Esophagus (tissue), 2 donors: ENCODE results near the gene GPR157. TPM values are rescaled to one million over a fixed set of nuclear protein-coding genes. Genes with fewer than 3 reads are reported as not detected.
"Not testable (repeated sequence)": the region's sequence is repeated elsewhere in the genome, so short reads cannot be mapped to it uniquely, and the experiment has no call there.

Experiments used
- H3K27ac ChIP-seq, 2 donors: one replicate each; pipeline ENCODE4 v1.5.1; 2013; ENCODE audit warnings: low read depth in 2 of 2, mild to moderate bottlenecking in 2 of 2, inconsistent platforms in 1 of 2, low read length in 1 of 2, moderate library complexity in 1 of 2
- H3K27me3 ChIP-seq, 2 donors: one replicate each; pipeline ENCODE4 v1.6.1; 2013; ENCODE audit warnings: low read length in 2 of 2, control low read depth in 1 of 2, mild to moderate bottlenecking in 1 of 2; ENCODE audit not compliant: insufficient read depth in 2 of 2, control insufficient read depth in 1 of 2
- H3K36me3 ChIP-seq, 2 donors: one replicate each; pipeline ENCODE4 v1.6.1; 2013; ENCODE audit warnings: low read length in 1 of 2; ENCODE audit not compliant: control insufficient read depth in 2 of 2, insufficient read depth in 2 of 2
- H3K4me1 ChIP-seq, 2 donors: one replicate each; pipeline ENCODE4 v1.6.1; 2013; ENCODE audit warnings: low read length in 1 of 2; ENCODE audit not compliant: control insufficient read depth in 2 of 2, insufficient read depth in 2 of 2
- H3K4me3 ChIP-seq, 2 donors: one replicate each; pipeline ENCODE4 v1.5.1; 2013; ENCODE audit warnings: low read length in 2 of 2, mild to moderate bottlenecking in 2 of 2, low read depth in 1 of 2, moderate library complexity in 1 of 2
- H3K9me3 ChIP-seq, 2 donors: one replicate each; pipeline ENCODE4 v1.6.1; 2013; ENCODE audit warnings: mild to moderate bottlenecking in 2 of 2, low read depth in 1 of 2, low read length in 1 of 2, moderate library complexity in 1 of 2; ENCODE audit not compliant: control insufficient read depth in 2 of 2, insufficient read depth in 1 of 2
- WGBS, 2 donors: extraction: QIAGEN DNeasy Blood & Tissue Kit; methylation state at CpG; one replicate each; pipeline ENCODE4 v1.1.7; 2013; 5-methylcytosine and 5-hydroxymethylcytosine counted together
- polyA plus RNA-seq, 2 donors: library from polyadenylated mRNA; stranded (reverse); fragments of 200-250 nt; gene quantifications; one replicate each; pipeline ENCODE4 v1.2.3, GENCODE V29; 2013
- donor health status: healthy with polysubstance abuse.
- donor health status: Bipolar disorder and iron deficiency.

The GPR157 gene
- polyA plus RNA-seq, 2 donors = 15.7 to 15.9 TPM

DNA sequence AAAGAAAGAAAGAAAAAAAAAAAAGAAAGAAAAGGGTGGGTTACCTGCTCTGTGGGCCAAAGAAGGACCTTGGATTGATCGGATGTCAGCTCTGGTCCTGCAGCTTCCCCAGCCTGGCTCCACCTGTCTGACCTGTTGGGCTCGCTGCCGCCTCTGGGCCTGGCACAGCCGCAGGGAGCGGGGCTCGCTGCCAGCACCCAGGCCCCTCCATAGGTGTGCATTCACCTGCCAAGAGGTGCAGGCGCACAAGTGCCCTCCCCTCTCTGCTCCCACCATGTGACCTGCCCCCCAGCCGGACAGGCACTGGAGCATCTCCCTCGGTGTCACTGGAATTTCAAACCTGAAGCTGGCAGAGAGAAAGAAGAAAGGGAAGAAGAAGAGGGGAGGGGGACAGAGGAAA is 33.1 kb upstream of the GPR157 start:
- Histone ChIP-seq H3K27me3 (no peaks in the 10 kb centered on the region), H3K27ac (peak overlapping the region; percentile 96 to 99), H3K9me3 (no peaks in the 10 kb centered on the region), H3K4me3 (peak overlapping the region in 1 of 2 donors; percentile 54), H3K36me3 (no peaks in the 10 kb centered on the region), H3K4me1 (peaks cover 3 to 18% of the 10 kb centered on the region in 2 donors)
- 58 to 63% methylated on average over 7 of the region's 9 CpGs for WGBS, 2 donors

DNA sequence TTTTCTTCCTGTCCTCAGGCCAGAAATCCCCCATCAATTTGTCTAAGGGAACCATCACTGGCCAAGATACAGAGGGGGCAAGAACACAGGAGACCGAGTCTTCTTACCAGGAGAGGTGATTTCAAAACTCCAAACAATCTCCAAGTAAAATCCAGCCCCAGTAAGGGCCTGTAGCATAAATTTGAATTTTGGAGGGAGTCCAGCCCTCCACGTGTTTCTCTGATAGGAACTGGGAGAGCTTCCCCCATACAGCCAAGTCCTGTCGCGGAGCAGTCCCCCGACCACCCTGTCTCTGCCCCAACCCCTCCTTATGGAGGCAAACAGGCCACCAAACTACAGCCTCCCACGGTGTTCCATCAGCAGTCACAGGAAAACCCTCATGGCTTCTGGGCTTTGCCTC is 32.4 kb upstream of the GPR157 start:
- WGBS, 2 donors = 65 to 68% methylated on average over 6 of the region's 6 CpGs
- Histone ChIP-seq H3K27me3 (no peaks in the 10 kb centered on the region), H3K36me3 (no peaks in the 10 kb centered on the region), H3K9me3 (no peaks in the 10 kb centered on the region), H3K27ac (peak overlapping the region; percentile 74 to 99), H3K4me1 (peaks cover 3 to 18% of the 10 kb centered on the region in 2 donors), H3K4me3 (peak overlapping the region; percentile 23 to 54)

DNA sequence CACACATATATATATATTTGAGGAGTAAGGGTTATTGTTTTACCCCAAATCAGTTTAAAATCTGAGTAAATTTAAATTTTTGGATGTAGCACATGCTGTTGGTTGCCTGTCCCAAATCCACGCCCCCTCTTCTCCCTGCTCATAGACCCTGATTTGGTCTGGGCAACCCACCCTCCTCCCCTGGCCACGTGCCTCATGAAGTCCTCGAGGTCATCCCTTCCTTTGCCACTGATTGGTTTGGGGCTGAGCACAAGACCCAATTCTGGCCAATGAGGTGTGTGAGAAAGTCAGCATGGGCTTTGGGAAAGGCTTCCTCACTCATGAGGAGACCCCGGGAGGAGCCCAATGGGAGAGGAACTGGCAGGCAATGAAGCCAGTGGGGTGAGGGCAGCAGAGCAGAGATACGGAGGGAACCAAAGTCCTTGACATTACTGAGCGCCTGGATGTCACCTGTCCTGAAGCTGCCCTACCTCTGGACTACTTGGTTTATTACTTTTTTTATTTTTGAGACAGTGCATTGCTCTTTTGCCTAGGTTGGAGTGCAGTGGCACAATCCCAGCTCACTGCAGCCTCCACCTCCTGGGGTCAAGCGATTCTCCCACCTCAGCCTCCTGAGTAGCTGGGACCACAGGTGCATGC is 31.3 kb upstream of the GPR157 start:
- Histone ChIP-seq H3K27me3 (no peaks in the 10 kb centered on the region), H3K36me3 (no peaks in the 10 kb centered on the region), H3K9me3 (no peaks in the 10 kb centered on the region), H3K27ac (no peak overlapping the region), H3K4me1 (peaks cover 3 to 18% of the 10 kb centered on the region in 2 donors), H3K4me3 (no peak overlapping the region)
- 91 to 96% methylated on average over 7 of the region's 7 CpGs for WGBS, 2 donors

- no peaks in the 10 kb centered on the region for H3K9me3 ChIP-seq
- peaks cover 2 to 7% of the 10 kb centered on the region in 2 donors for H3K36me3 ChIP-seq
- WGBS, 2 donors = 94 to 95% methylated on average over 1 of the region's 1 CpG
- H3K4me3 ChIP-seq = no peak overlapping the region
- H3K4me1 ChIP-seq = peaks cover 2% of the 10 kb centered on the region in 2 donors
- H3K27ac ChIP-seq = no peak overlapping the region
- no peaks in the 10 kb centered on the region for H3K27me3 ChIP-seq
These were observed 27.0 kb upstream of the GPR157 start for GRCh38 chr1:9155879-9156278.

- H3K4me1 ChIP-seq, H3K27me3 ChIP-seq, H3K27ac ChIP-seq, H3K4me3 ChIP-seq, H3K36me3 ChIP-seq, H3K9me3 ChIP-seq: not testable (repeated sequence)
These were observed 26.5 kb upstream of the GPR157 start for GRCh38 chr1:9155405-9155804.

GRCh38 chr1:9153152-9153551 is 24.2 kb upstream of the GPR157 start:
- WGBS, 2 donors = 86 to 89% methylated on average over 4 of the region's 4 CpGs
- Histone ChIP-seq H3K36me3 (peaks cover 2 to 13% of the 10 kb centered on the region in 2 donors), H3K9me3 (no peaks in the 10 kb centered on the region), H3K4me3 (no peak overlapping the region), H3K27me3 (no peaks in the 10 kb centered on the region), H3K4me1 (peaks cover 2% of the 10 kb centered on the region in 2 donors), H3K27ac (no peak overlapping the region)

GRCh38 chr1:9152535-9152934 is 23.6 kb upstream of the GPR157 start:
- Histone ChIP-seq H3K4me3 (no peak overlapping the region), H3K27me3 (no peaks in the 10 kb centered on the region), H3K9me3 (no peaks in the 10 kb centered on the region), H3K4me1 (peaks cover 0 to 2% of the 10 kb centered on the region in 2 donors), H3K36me3 (peaks cover 2 to 13% of the 10 kb centered on the region in 2 donors), H3K27ac (no peak overlapping the region)
- WGBS, 2 donors = 86 to 88% methylated on average over 10 of the region's 10 CpGs

DNA sequence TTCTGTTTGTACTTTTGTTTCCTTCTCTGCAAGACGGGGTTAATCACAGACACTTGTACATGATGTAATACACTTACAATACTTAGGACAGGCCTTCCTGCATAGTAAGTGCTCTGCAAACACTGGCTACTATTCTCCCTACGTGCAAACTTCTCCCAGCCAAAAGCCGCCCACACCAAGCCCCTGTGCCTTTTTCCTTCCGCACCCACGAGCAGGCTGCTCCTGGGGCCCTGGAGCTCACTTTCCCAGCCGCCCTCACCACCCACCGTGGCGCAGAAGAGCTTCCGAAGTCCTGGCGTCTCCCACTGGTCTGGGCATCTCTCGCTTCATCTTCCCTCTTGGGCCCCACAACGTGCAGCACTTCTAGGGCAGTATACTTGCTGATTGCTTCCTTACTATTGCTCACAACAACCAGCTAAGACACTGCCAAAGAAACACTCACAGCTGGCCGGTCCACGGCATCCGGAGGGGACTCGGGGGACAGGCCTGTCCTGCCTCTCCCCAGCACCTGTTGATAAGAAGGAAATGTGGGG is 22.5 kb upstream of the GPR157 start:
- H3K4me3 ChIP-seq = no peak overlapping the region
- peaks cover 2% of the 10 kb centered on the region in 2 donors for H3K4me1 ChIP-seq
- H3K27ac ChIP-seq = no peak overlapping the region
- H3K36me3 ChIP-seq = peaks cover 2 to 13% of the 10 kb centered on the region in 2 donors
- H3K9me3 ChIP-seq = no peaks in the 10 kb centered on the region
- WGBS, 2 donors = 72 to 80% methylated on average over 16 of the region's 16 CpGs
- H3K27me3 ChIP-seq = no peaks in the 10 kb centered on the region

GRCh38 chr1:9150582-9151327 is 21.9 kb upstream of the GPR157 start:
- no peak overlapping the region for H3K4me3 ChIP-seq
- WGBS, 2 donors = 81 to 84% methylated on average over 16 of the region's 16 CpGs
- H3K36me3 ChIP-seq = peaks cover 2 to 13% of the 10 kb centered on the region in 2 donors
- no peaks in the 10 kb centered on the region for H3K27me3 ChIP-seq
- no peak overlapping the region for H3K27ac ChIP-seq
- H3K4me1 ChIP-seq = peaks cover 2% of the 10 kb centered on the region in 2 donors
- no peaks in the 10 kb centered on the region for H3K9me3 ChIP-seq
